Measurements from ENCODE around the gene CRACR2A. TPM values are rescaled to one million over a fixed set of nuclear protein-coding genes. Genes with fewer than 3 reads are reported as not detected.

CRACR2A gene
- total and polyA plus RNA-seq, 9 of the 15 experiments (the other 6 are each of a cell fraction or from before 2014, with no cell fraction given), result 2.1 to 15.1 (median 10.4) TPM

- H3K9ac ChIP-seq (ENCODE audit: insufficient read depth in 1 of 2, low read depth in 2 of 2, low read length in 2 of 2), result no peak overlapping the region
- H3K9me3 ChIP-seq (replicated peaks; ENCODE audit: control insufficient read depth, insufficient read depth, low read depth, low read length), result no peaks in the 10 kb centered on the region
- H4K20me1 ChIP-seq (replicated peaks; ENCODE audit: control insufficient read depth, insufficient read depth, low read length), result no peaks in the 10 kb centered on the region
- ATAC-seq, result no peak
- no peaks in the 10 kb centered on the region for H3K27me3 ChIP-seq (ENCODE audit: control insufficient read depth in 2 of 2, insufficient read depth in 2 of 2, low read length in 2 of 2)
- in situ Hi-C loops (cut with MboI) (no loop called here), intact Hi-C loops (cut with micrococcal nuclease) (no loop called here)
- no TSS peak for BruUV-seq (replicated peaks)
- no peak overlapping the region for H3K4me3 ChIP-seq
- no peak overlapping the region for H2AFZ ChIP-seq (ENCODE audit: low read depth, low read length)
- H3K4me1 ChIP-seq (replicated peaks in 1 of 2; ENCODE audit: control insufficient read depth in 2 of 2, insufficient read depth in 2 of 2, low read length in 2 of 2), result no peaks in the 10 kb centered on the region
- H3K36me3 ChIP-seq (ENCODE audit: control insufficient read depth, insufficient read depth, low read length), result peaks cover 16% of the 10 kb centered on the region; the same call in 1 of the 3 replicates
- H3K27ac ChIP-seq (ENCODE audit: extremely low read depth, low read depth, low read length), result no peak overlapping the region
- ChIA-PET CTCF (ENCODE audit: low intra/inter-chr PET ratio) (no interaction called here), POLR2A (interaction anchor here (0.7 kb wide), 1 partner anchor 93 kb away, joined by 3 read pairs; no protein-coding TSS in a partner anchor)
- DNase-seq (ENCODE audit: extremely low read depth in 1 of 4, low spot score in 3 of 4), result no peak
- no peaks in the 10 kb centered on the region for H3K9me1 ChIP-seq (ENCODE audit: control insufficient read depth, insufficient read depth, low read length)
- H3K4me2 ChIP-seq (ENCODE audit: insufficient read depth, low read length), result no peak overlapping the region
- WGBS (ENCODE audit: insufficient coverage, low coverage, missing lambda C conversion rate), result 86% methylated on average over 4 of the region's 7 CpGs
- TF ChIP-seq ZNF445 (CRISPR knock-in tag; IDR thresholded peaks at IDR 0.05; ENCODE audit: low read depth) (no peak), ZMIZ1 (IDR thresholded peaks at IDR 0.05; ENCODE audit: low read depth in 2 of 2, low read length in 2 of 2) (no peak), FOXP1 (CRISPR knock-in tag; IDR thresholded peaks at IDR 0.05) (no peak)
- no peaks in the 10 kb centered on the region for H3K79me2 ChIP-seq (ENCODE audit: control insufficient read depth, insufficient read depth, low read length)
- no peak for FAIRE-seq
Measured at GRCh38 chr12:3741882-3742672, 10.8 kb downstream of the CRACR2A start.

Data from K562 (cell line).